Measurements from ENCODE around the gene SH3PXD2B.

Gene SH3PXD2B

GRCh38 chr5:172283020-172283861 is 171.1 kb downstream of the SH3PXD2B start, which contains the start of gene UBTD2:
UBTD2 (minus strand) TSS chr5:172283764; CDS start chr5:172283665, 99 bp downstream.
- no peaks in the 10 kb centered on the region for H3K27me3 Mint-ChIP-seq (ENCODE audit: low read depth)
- peaks cover 30% of the 10 kb centered on the region for H3K4me1 Mint-ChIP-seq
- H3K36me3 Mint-ChIP-seq (ENCODE audit: low read depth) = peaks cover 13% of the 10 kb centered on the region
- peak within 1 kb of the TSS; percentile 99 to 100 (median 99) for H3K27ac Mint-ChIP-seq
- no peaks in the 10 kb centered on the region for H3K9me3 Mint-ChIP-seq
- peak within 1 kb of the TSS; percentile 98 to 100 (median 99) for H3K4me3 Mint-ChIP-seq
- peak; percentile 43 to 60 (median 49) for TF ChIP-seq CTCF (IDR thresholded peaks at IDR 0.05; ENCODE audit: unreplicated experiment in 3 of 3)

- Mint-ChIP-seq H3K4me1 (peaks cover 30% of the 10 kb centered on the region), H3K9me3 (peaks cover 3% of the 10 kb centered on the region), H3K4me3 (peak overlapping the region; percentile 97 to 100 (median 99)), H3K27me3 (ENCODE audit: low read depth) (no peaks in the 10 kb centered on the region), H3K36me3 (ENCODE audit: low read depth) (peaks cover 21% of the 10 kb centered on the region), H3K27ac (peak overlapping the region; percentile 98 to 99 (median 99))
- TF ChIP-seq CTCF (IDR thresholded peaks at IDR 0.05; ENCODE audit: unreplicated experiment in 3 of 3) = no peak
Measured at GRCh38 chr5:172282272-172283019, 171.9 kb downstream of the SH3PXD2B start.

GRCh38 chr5:172281346-172281745 is 173.0 kb downstream of the SH3PXD2B start:
- H3K4me1 Mint-ChIP-seq = peaks cover 32% of the 10 kb centered on the region
- H3K27me3 Mint-ChIP-seq (ENCODE audit: low read depth) = no peaks in the 10 kb centered on the region
- peaks cover 3% of the 10 kb centered on the region for H3K9me3 Mint-ChIP-seq
- H3K36me3 Mint-ChIP-seq (ENCODE audit: low read depth) = peaks cover 32% of the 10 kb centered on the region
- no peak for TF ChIP-seq CTCF (IDR thresholded peaks at IDR 0.05; ENCODE audit: unreplicated experiment in 3 of 3)
- H3K27ac Mint-ChIP-seq = peak overlapping the region; percentile 71 to 99 (median 98)
- H3K4me3 Mint-ChIP-seq = peak overlapping the region; percentile 97 to 100 (median 99)

- Mint-ChIP-seq H3K36me3 (ENCODE audit: low read depth) (peaks cover 36% of the 10 kb centered on the region), H3K27me3 (ENCODE audit: low read depth) (no peaks in the 10 kb centered on the region), H3K4me1 (peaks cover 35% of the 10 kb centered on the region), H3K27ac (peak overlapping the region in 1 of 3 experiments; percentile 98), H3K4me3 (peak overlapping the region; percentile 97 to 100 (median 99)), H3K9me3 (peaks cover 3% of the 10 kb centered on the region)
- TF ChIP-seq CTCF (IDR thresholded peaks at IDR 0.05; ENCODE audit: unreplicated experiment in 3 of 3) = no peak
Measured at GRCh38 chr5:172280929-172281328, 173.4 kb downstream of the SH3PXD2B start.

- no peak overlapping the region for H3K4me3 Mint-ChIP-seq
- H3K27ac Mint-ChIP-seq = no peak overlapping the region
- peaks cover 31% of the 10 kb centered on the region for H3K4me1 Mint-ChIP-seq
- peaks cover 3% of the 10 kb centered on the region for H3K9me3 Mint-ChIP-seq
- peaks cover 42% of the 10 kb centered on the region for H3K36me3 Mint-ChIP-seq (ENCODE audit: low read depth)
- no peak for TF ChIP-seq CTCF (IDR thresholded peaks at IDR 0.05; ENCODE audit: unreplicated experiment in 3 of 3)
- H3K27me3 Mint-ChIP-seq (ENCODE audit: low read depth) = no peaks in the 10 kb centered on the region
Measured at GRCh38 chr5:172280317-172280716, 174.0 kb downstream of the SH3PXD2B start.

All from nephron (organoid).